Caco-2 (cell line): ENCODE measurements around the gene LRRK2. TPM values are rescaled to one million over a fixed set of nuclear protein-coding genes. Genes with fewer than 3 reads are reported as not detected.

Experiments used
- BruUV-seq: library from RNA; stranded (reverse); fragments of 400-500 nt; replicated peaks from 2 replicates; lab custom pipeline; 2021; lab: Mats Ljungman, UMichigan
- CTCF ChIA-PET: fragments of 300-600 bp; sonication (Branson Sonifier 250); formaldehyde crosslinking; loops from one replicate; lab custom pipeline; 2022; ENCODE audit warnings: antibody characterized with exemption; lab: Charles Lee
- POLR2A ChIA-PET: fragments of 300-600 bp; sonication (Branson Sonifier 250); formaldehyde crosslinking; loops from one replicate; lab custom pipeline; 2022; ENCODE audit warnings: antibody characterized with exemption; lab: Charles Lee
- DNase-seq, 2 experiments: peaks; one replicate each; pipeline versions ENCODE4 v3.0.0 to v3.0.0-alpha.2; 2020 to 2022
- H3K27me3 ChIP-seq: replicated peaks from 2 replicates; pipeline ENCODE4 v1.6.0; 2011; ENCODE audit warnings: low read length; ENCODE audit not compliant: control insufficient read depth, insufficient read depth
- H3K36me3 ChIP-seq: 2 replicates; pipeline ENCODE4 v1.5.1; 2011; ENCODE audit warnings: low read length; ENCODE audit not compliant: control insufficient read depth, insufficient read depth
- H3K4me1 ChIP-seq: fragments of 250-450 bp; sonication (Bioruptor Pico); 2 replicates; pipeline ENCODE4 v1.5.1; 2020; ENCODE audit warnings: mild to moderate bottlenecking
- H3K4me3 ChIP-seq: 2 replicates; pipeline ENCODE4 v1.5.1; 2011; ENCODE audit warnings: low read depth, mild to moderate bottlenecking, control low read depth, low read length
- H3K9me3 ChIP-seq: fragments of 250-450 bp; sonication (Bioruptor Pico); 2 replicates; pipeline ENCODE4 v1.5.1; 2020; ENCODE audit warnings: mild to moderate bottlenecking, moderate library complexity
- H3K27ac Mint-ChIP-seq: one replicate; pipeline ENCODE4 v1.8.0; 2022; ENCODE audit warnings: mixed read lengths; ENCODE audit not compliant: unreplicated experiment
- H3K27me3 Mint-ChIP-seq: one replicate; pipeline ENCODE4 v1.8.0; 2022; ENCODE audit warnings: mixed read lengths; ENCODE audit not compliant: insufficient read depth, unreplicated experiment
- H3K36me3 Mint-ChIP-seq: one replicate; pipeline ENCODE4 v1.8.0; 2022; ENCODE audit warnings: mild to moderate bottlenecking, mixed read lengths; ENCODE audit not compliant: insufficient read depth, unreplicated experiment
- H3K4me1 Mint-ChIP-seq: one replicate; pipeline ENCODE4 v1.8.0; 2022; ENCODE audit warnings: low read depth, mixed read lengths; ENCODE audit not compliant: unreplicated experiment
- H3K4me3 Mint-ChIP-seq: one replicate; pipeline ENCODE4 v1.8.0; 2022; ENCODE audit warnings: mild to moderate bottlenecking, moderate library complexity, mixed read lengths; ENCODE audit not compliant: unreplicated experiment
- H3K9me3 Mint-ChIP-seq: one replicate; pipeline ENCODE4 v1.8.0; 2022; ENCODE audit warnings: mixed read lengths; ENCODE audit not compliant: unreplicated experiment
- intact Hi-C: fragments of 100-400 bp; cut with micrococcal nuclease; formaldehyde crosslinking; loops from one replicate; pipeline ENCODE4 v1.10.0; 2022; ENCODE audit not compliant: unreplicated experiment
- total RNA-seq: library from RNA; stranded (reverse); gene quantifications from 2 replicates; pipeline ENCODE4 v1.2.3, GENCODE V29; 2022
- TF ChIP-seq, protein P1 (sequence below), 2 experiments: fragments of 200-600 bp in 1 of 2; IDR thresholded peaks; 1 replicate in 1 of 2; 2 replicates in 1 of 2; pipeline versions ENCODE4 v1.5.1 to v1.8.0; 2011 to 2022; ENCODE audit warnings: antibody characterized with exemption in 1 of 2, control low read depth in 1 of 2, inconsistent platforms in 1 of 2, low read depth in 1 of 2, low read length in 1 of 2, mild to moderate bottlenecking in 1 of 2, moderate library complexity in 1 of 2; ENCODE audit not compliant: insufficient read depth in 1 of 2, severe bottlenecking in 1 of 2, unreplicated experiment in 1 of 2

LRRK2 gene
- total RNA-seq, 1 experiment from 2014 or later, result 0.11 TPM

DNA sequence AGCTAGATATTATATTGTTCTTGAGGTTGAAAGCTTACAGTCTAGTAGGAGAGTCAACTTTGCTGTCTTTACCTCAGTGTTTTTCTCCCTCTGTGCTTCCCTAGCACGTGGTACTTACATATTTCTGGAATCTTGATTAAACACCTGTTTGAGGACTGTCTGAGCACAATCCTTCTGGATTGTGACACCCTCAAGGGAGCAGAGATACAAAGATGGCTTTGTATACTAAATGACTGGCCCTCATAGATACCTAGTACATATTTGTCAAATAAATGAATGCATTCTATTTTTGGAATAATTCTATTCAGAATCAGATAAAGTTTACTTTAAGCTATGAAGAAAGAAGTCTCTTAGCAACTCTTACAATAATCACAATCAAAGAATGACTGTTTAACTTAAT is 113.3 kb downstream of the LRRK2 start:
- peaks cover 9% of the 10 kb centered on the region for H3K27me3 Mint-ChIP-seq
- H3K27ac Mint-ChIP-seq, result no peak overlapping the region
- H3K4me3 Mint-ChIP-seq, result no peak overlapping the region
- no peaks in the 10 kb centered on the region for H3K4me1 Mint-ChIP-seq
- H3K27me3 ChIP-seq, result no peaks in the 10 kb centered on the region
- no peaks in the 10 kb centered on the region for H3K9me3 ChIP-seq
- no TSS peak for BruUV-seq
- ChIA-PET POLR2A (no interaction called here), CTCF (no interaction called here)
- no peak overlapping the region for H3K4me3 ChIP-seq
- intact Hi-C loops, result no loop called here
- H3K36me3 Mint-ChIP-seq, result no peaks in the 10 kb centered on the region
- H3K36me3 ChIP-seq, result no peaks in the 10 kb centered on the region
- H3K9me3 Mint-ChIP-seq, result no peaks in the 10 kb centered on the region
- no peaks in the 10 kb centered on the region for H3K4me1 ChIP-seq
- TF ChIP-seq, protein P1, sequence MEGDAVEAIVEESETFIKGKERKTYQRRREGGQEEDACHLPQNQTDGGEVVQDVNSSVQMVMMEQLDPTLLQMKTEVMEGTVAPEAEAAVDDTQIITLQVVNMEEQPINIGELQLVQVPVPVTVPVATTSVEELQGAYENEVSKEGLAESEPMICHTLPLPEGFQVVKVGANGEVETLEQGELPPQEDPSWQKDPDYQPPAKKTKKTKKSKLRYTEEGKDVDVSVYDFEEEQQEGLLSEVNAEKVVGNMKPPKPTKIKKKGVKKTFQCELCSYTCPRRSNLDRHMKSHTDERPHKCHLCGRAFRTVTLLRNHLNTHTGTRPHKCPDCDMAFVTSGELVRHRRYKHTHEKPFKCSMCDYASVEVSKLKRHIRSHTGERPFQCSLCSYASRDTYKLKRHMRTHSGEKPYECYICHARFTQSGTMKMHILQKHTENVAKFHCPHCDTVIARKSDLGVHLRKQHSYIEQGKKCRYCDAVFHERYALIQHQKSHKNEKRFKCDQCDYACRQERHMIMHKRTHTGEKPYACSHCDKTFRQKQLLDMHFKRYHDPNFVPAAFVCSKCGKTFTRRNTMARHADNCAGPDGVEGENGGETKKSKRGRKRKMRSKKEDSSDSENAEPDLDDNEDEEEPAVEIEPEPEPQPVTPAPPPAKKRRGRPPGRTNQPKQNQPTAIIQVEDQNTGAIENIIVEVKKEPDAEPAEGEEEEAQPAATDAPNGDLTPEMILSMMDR (IDR thresholded peaks at IDR 0.05; ENCODE audit: insufficient read depth in 1 of 2, low read depth in 1 of 2, low read length in 1 of 2, severe bottlenecking in 1 of 2, unreplicated experiment in 1 of 2), result no peak
- no peak for DNase-seq

DNA sequence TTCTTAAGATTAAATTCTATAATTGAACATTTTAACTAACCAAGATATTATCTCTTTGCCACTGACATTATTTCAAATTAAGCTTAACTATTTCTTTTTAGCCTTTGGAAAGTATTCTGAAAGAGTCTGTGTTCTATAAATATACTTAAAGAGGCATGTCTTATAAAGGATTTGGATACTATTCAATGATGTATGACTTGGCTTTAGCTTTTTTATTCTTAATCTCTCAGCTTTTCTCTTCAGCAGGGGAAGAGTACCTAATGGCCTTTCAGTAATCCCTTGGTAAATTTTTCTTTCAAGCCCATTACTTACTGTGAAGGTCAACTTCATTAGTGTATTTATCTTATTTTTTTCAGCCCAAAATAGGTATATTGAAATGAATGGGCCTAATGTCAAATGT is 113.8 kb downstream of the LRRK2 start:
- no peaks in the 10 kb centered on the region for H3K4me1 Mint-ChIP-seq
- intact Hi-C loops, result no loop called here

DNA sequence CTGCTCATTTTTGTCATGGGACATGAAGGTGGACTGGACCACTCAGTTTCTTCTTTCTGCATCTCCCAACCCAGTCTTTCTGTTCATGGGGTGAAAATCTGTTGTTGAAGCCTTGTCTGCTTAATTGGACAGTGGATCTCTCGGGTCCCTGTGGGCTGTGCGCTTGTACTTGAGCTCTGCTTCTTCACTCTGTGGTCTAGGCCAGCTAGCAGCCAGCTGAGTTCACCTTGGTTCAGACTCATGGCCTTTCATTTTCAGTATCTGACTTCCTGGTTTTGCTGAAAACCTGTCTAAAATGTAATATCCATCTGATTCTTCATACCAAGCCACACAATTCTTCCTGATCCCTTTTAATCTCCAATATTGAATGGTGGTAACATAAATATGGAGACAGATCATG is 117.2 kb downstream of the LRRK2 start:
- DNase-seq, result no peak
- Mint-ChIP-seq H3K9me3 (no peaks in the 10 kb centered on the region), H3K27ac (no peak overlapping the region), H3K27me3 (peaks cover 5% of the 10 kb centered on the region), H3K4me1 (no peaks in the 10 kb centered on the region), H3K4me3 (no peak overlapping the region), H3K36me3 (no peaks in the 10 kb centered on the region)
- TF ChIP-seq, protein P1 (IDR thresholded peaks at IDR 0.05; ENCODE audit: insufficient read depth in 1 of 2, low read depth in 1 of 2, low read length in 1 of 2, severe bottlenecking in 1 of 2, unreplicated experiment in 1 of 2), result no peak
- Histone ChIP-seq H3K36me3 (no peaks in the 10 kb centered on the region), H3K9me3 (no peaks in the 10 kb centered on the region), H3K4me1 (no peaks in the 10 kb centered on the region), H3K27me3 (no peaks in the 10 kb centered on the region), H3K4me3 (no peak overlapping the region)
- no TSS peak for BruUV-seq
- intact Hi-C loops, result loop anchor here (10.0 kb wide), 1 partner anchor 243 kb away; no protein-coding TSS in a partner anchor
- CTCF ChIA-PET, result no interaction called here
- POLR2A ChIA-PET, result no interaction called here

More for the DNA sequence above, 113.8 kb downstream of the LRRK2 start:
- Histone ChIP-seq H3K36me3 (no peaks in the 10 kb centered on the region), H3K27me3 (no peaks in the 10 kb centered on the region), H3K4me3 (no peak overlapping the region), H3K9me3 (no peaks in the 10 kb centered on the region), H3K4me1 (no peaks in the 10 kb centered on the region)
- DNase-seq, result no peak
- POLR2A ChIA-PET, result no interaction called here
- Mint-ChIP-seq H3K36me3 (no peaks in the 10 kb centered on the region), H3K9me3 (no peaks in the 10 kb centered on the region), H3K27ac (no peak overlapping the region), H3K27me3 (peaks cover 9% of the 10 kb centered on the region), H3K4me3 (no peak overlapping the region)
- no TSS peak for BruUV-seq
- TF ChIP-seq, protein P1 (IDR thresholded peaks at IDR 0.05; ENCODE audit: insufficient read depth in 1 of 2, low read depth in 1 of 2, low read length in 1 of 2, severe bottlenecking in 1 of 2, unreplicated experiment in 1 of 2), result no peak
- CTCF ChIA-PET, result interaction anchor here (0.7 kb wide), 1 partner anchor 13 kb away, joined by 3 read pairs; no protein-coding TSS in a partner anchor
